GM12878 (cell line): ENCODE measurements around the gene INO80.
"Not testable (repeated sequence)": the region's sequence is repeated elsewhere in the genome, so short reads cannot be mapped to it uniquely, and the experiment has no call there.

Experiments used
- ATF2 ChIP-seq: IDR thresholded peaks from 2 replicates; pipeline ENCODE4 v1.6.1; 2012; ENCODE audit warnings: low read length, inconsistent platforms
- GATAD2B ChIP-seq: fragments of 450-650 bp; conservative IDR thresholded peaks from 2 replicates; pipeline ENCODE4 v1.6.1; 2017; ENCODE audit warnings: low read depth, mild to moderate bottlenecking, moderate library complexity
- MTA3 ChIP-seq: IDR thresholded peaks from 2 replicates; pipeline ENCODE4 v1.6.1; 2012; ENCODE audit warnings: low read length, inconsistent platforms, borderline replicate concordance
- NR2C2 ChIP-seq: IDR thresholded peaks from 2 replicates; pipeline ENCODE4 v1.6.1; 2011; ENCODE audit warnings: borderline replicate concordance, low read depth; ENCODE audit not compliant: control insufficient read depth, insufficient read length
- SMAD1 ChIP-seq: fragments of 450-650 bp; IDR thresholded peaks from 2 replicates; pipeline ENCODE4 v1.6.1; 2018; ENCODE audit warnings: mild to moderate bottlenecking, low read depth; ENCODE audit not compliant: partially characterized antibody

GRCh38 chr15:41132094-41132493 is 16.0 kb upstream of the INO80 start:
- TF ChIP-seq MTA3, NR2C2, SMAD1, ATF2, GATAD2B: not testable (repeated sequence)
